Duodenal mucosa (tissue), 2 donors: ENCODE results near the gene ARMC12.
A peak's percentile ranks its signal among the peaks of the same experiment; 100 is the strongest.
"Not testable (repeated sequence)": the region's sequence is repeated elsewhere in the genome, so short reads cannot be mapped to it uniquely, and the experiment has no call there.

Source experiments
- H3K27ac ChIP-seq: one replicate; pipeline ENCODE4 v1.7.0; 2013; ENCODE audit warnings: low read depth, low read length
- H3K27me3 ChIP-seq, 2 donors: one replicate each; pipeline ENCODE4 v1.7.0; 2013; ENCODE audit warnings: low read length in 2 of 2, control low read depth in 1 of 2; ENCODE audit not compliant: insufficient read depth in 2 of 2, control insufficient read depth in 1 of 2
- H3K36me3 ChIP-seq, 2 donors: one replicate each; pipeline ENCODE4 v1.7.0; 2013; ENCODE audit warnings: low read length in 2 of 2, control low read depth in 1 of 2; ENCODE audit not compliant: insufficient read depth in 2 of 2, control insufficient read depth in 1 of 2
- H3K4me1 ChIP-seq, 2 donors: one replicate each; pipeline ENCODE4 v1.7.0; 2013; ENCODE audit warnings: low read length in 2 of 2, control low read depth in 1 of 2; ENCODE audit not compliant: insufficient read depth in 2 of 2, control insufficient read depth in 1 of 2
- H3K4me3 ChIP-seq, 2 donors: one replicate each; pipeline ENCODE4 v1.7.0; 2013; ENCODE audit warnings: low read length in 2 of 2, low read depth in 1 of 2
- H3K9ac ChIP-seq, 2 donors: one replicate each; pipeline ENCODE4 v1.7.0; 2013; ENCODE audit warnings: low read length in 2 of 2, low read depth in 1 of 2
- H3K9me3 ChIP-seq, 2 donors: one replicate each; pipeline ENCODE4 v1.7.0; 2013; ENCODE audit warnings: low read length in 2 of 2, control low read depth in 1 of 2; ENCODE audit not compliant: control insufficient read depth in 1 of 2

Gene ARMC12

DNA sequence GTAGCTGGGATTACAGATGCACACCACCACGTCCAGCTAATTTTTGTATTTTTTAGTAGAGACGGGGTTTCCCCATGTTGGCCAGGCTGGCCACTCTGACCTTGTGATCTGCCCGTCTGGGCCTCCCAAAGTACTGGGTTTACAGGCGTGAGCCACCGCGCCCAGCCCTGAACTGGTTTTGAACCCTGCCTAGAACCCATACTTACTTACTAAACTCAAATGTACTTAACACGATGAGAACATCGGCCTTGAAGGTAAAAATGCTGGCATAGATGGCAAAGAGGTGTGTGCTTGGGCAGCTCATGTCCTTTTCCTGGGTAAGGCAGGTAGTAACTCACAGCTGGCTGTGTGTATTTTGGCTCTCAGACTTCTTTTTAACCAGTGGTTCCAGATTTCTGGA is 3.2 kb upstream of the ARMC12 start:
- H3K27me3 ChIP-seq: no peaks in the 10 kb centered on the region
- H3K27ac ChIP-seq: peak overlapping the region; percentile 5
- H3K4me3 ChIP-seq: no peak overlapping the region
- peaks cover 34 to 44% of the 10 kb centered on the region in 2 donors for H3K4me1 ChIP-seq
- no peaks in the 10 kb centered on the region for H3K9me3 ChIP-seq
- no peak overlapping the region for H3K9ac ChIP-seq
- no peaks in the 10 kb centered on the region for H3K36me3 ChIP-seq

DNA sequence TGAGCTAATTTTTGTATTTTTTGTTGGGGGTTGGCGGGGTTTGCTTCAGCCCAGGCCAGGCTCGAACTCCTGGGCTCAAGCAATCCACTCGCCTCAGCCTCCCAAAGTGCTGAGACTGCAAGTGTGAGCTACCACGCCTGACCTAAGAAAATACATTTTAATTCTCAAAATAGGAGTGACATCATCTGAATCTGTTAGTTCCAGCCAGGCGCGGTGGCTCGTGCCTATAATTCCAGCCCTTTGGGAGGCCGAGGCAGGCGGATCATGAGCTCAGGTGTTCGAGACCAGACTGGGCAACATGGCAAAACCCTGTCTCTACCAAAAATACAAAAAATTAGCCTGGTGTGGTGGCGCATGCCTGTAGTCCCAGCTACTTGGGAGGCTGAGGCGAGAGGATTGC is 2.5 kb upstream of the ARMC12 start:
- not testable (repeated sequence) for H3K9ac ChIP-seq, H3K9me3 ChIP-seq, H3K36me3 ChIP-seq, H3K27me3 ChIP-seq, H3K27ac ChIP-seq, H3K4me3 ChIP-seq
- H3K4me1 ChIP-seq: peaks cover 27 to 37% of the 10 kb centered on the region in 2 donors

DNA sequence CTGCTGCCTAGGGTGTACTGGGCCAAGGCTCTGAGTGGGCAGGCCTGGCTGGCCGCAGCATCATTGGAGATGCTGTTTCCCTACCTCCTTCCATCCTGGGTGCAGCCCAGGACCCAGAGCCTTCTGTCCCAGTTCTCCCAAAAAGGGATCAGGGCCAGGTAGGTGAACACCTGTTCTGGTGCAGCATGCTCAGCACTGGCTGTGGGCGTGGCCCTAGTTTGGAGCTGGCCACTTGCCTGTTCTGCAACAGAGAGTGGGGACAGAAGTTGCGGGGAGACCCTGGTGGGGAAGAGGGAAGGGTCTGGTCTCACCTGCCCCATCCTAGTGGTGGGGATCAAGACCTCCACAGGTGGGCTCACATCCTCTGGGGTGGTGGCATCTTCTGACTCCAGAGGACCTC is 1.4 kb upstream of the ARMC12 start:
- no peaks in the 10 kb centered on the region for H3K27me3 ChIP-seq
- no peaks in the 10 kb centered on the region for H3K36me3 ChIP-seq
- H3K9ac ChIP-seq: peak overlapping the region in 1 of 2 donors; percentile 19
- H3K27ac ChIP-seq: no peak overlapping the region
- no peaks in the 10 kb centered on the region for H3K9me3 ChIP-seq
- H3K4me3 ChIP-seq: no peak overlapping the region
- peaks cover 29 to 39% of the 10 kb centered on the region in 2 donors for H3K4me1 ChIP-seq

DNA sequence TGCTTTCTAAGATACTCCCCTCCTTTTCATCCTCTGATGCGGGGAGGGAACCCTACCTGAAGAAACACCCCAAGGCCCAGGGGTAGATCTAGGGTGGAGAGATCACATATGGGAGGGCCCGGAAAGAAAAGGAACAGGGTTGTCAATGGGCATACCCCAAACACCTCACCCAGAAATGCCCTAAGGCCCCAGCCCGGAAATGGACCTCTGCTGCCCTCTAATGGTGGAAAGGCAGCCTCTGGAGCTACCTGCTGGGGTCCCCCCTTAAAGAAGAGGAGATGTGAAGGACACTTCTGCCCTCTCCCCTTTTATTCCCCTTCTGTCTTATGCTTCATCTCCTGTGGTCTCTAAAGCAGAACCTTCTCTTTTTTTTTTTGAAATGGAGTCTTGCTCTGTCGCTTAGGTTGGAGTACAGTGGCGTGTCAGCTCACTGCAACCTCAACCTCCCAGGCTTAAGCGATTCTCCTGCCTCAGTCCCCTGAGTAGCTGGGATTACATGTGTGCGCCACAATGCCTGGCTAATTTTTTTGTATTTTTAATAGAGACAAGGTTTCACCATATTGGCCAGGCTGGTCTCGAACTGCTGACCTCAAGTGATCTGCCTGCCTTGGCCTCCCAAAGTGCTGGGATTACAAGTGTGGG is 458 bp upstream of the ARMC12 start:
- no peak overlapping the region for H3K4me3 ChIP-seq
- H3K9ac ChIP-seq: peak overlapping the region in 1 of 2 donors; percentile 8
- H3K27me3 ChIP-seq: no peaks in the 10 kb centered on the region
- peaks cover 23 to 34% of the 10 kb centered on the region in 2 donors for H3K4me1 ChIP-seq
- H3K27ac ChIP-seq: no peak overlapping the region
- no peaks in the 10 kb centered on the region for H3K36me3 ChIP-seq
- H3K9me3 ChIP-seq: no peaks in the 10 kb centered on the region

DNA sequence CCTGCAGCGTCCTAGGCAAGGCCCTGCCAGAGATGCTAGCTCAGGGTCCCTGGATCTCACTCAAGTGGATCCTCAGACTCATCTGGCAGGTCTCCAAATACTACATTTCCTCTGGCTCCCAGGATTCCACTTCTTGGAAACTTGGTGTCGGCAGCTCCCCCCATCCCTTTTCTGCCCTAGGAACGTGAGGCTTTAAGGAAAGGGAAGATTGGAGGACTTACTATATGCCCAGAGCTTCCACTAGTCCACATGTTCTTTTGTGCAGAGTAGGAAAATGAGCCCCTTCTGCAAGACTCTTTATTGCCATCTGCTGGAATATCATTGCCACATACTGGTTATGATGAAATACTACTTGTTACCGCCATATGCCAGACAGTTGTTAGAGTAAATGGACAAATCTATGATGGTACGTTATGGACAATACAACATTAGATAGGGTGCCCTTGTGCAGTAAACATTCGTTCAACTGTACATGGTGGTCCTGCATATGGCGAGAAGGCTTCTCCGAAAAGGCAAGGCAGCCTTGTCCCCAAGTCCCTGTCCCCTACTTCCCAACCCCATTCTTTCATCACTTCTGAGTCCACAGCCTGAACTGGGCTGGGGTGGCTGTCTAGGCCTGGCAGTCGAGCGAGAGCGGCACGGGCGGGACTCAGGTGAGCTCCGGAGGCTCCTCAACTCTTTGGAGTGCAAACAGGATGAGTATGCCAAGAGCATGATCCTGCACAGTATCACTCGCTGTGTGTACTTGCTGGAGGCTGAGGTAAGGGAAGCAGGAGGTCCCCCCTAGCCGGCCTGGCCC is 780 bp downstream of the ARMC12 start:
- Histone ChIP-seq H3K4me1 (peaks cover 18 to 30% of the 10 kb centered on the region in 2 donors), H3K9me3 (no peaks in the 10 kb centered on the region), H3K27ac (no peak overlapping the region), H3K4me3 (no peak overlapping the region), H3K36me3 (no peaks in the 10 kb centered on the region), H3K27me3 (no peaks in the 10 kb centered on the region), H3K9ac (no peak overlapping the region)

DNA sequence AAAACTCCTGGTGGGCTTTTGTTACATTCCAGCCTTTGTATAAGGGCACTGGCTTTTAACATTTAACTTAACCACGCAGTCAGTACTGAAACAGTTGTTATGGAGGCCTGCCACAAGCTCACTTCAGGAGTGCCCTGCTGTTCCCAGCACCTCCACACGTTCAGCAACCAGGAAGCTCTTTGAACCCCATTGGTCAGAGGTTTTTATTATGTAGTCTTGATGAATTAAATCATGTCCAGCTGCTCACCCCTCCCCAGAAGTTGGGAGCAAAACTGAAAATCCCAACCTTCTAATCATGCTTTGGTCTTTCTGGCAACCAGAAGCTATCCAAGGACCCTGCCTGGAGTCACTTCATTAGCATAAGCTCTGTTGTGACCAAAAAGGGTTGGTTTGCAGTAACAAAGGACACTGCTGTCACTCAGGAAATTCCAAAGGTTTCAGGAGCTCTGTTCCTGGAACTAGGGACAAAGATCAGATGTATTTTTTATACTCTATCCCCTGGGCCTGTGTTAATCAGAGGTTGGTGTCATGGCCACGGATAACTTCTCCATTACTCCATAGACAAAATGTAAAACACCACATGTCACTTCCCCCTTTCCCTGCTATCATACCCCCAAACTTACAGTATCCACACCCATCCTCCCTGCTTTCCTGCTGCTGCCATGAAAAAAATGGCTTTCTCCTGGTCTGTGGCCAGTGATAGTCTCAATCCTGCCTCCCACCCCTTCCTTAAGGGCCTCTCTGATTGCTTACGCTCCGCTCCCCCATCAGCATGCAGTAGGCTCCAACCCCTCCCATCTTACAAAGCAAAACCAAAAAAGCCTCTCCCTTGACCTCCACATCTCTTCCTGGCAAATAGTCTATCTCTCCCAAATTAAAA is 3.1 kb downstream of the ARMC12 start:
- Histone ChIP-seq H3K27ac (peak overlapping the region; percentile 3), H3K36me3 (no peaks in the 10 kb centered on the region), H3K4me1 (peaks cover 14 to 23% of the 10 kb centered on the region in 2 donors), H3K9ac (peak overlapping the region in 1 of 2 donors; percentile 0), H3K4me3 (no peak overlapping the region), H3K9me3 (no peaks in the 10 kb centered on the region), H3K27me3 (no peaks in the 10 kb centered on the region)

DNA sequence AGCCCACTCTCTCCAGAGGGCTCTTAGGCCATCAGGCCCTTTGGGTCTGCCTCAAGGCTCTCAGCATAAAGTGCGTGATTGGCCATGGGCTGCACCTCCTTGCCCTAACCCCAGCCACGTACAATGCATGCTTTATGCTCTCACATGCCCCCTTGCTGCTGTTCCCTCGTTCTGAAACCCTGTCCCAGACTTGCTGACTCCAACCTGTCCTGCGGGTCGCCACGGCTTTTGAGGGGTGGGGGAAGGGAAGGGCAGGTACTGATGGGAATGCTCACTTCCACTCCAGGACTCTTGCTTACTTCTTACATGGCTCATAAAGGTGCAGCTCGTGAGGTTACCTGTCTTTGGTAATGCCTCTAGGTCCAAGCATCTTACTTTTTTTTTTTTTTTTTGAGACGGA is 6.0 kb downstream of the ARMC12 start:
- H3K36me3 ChIP-seq: no peaks in the 10 kb centered on the region
- no peaks in the 10 kb centered on the region for H3K27me3 ChIP-seq
- H3K9ac ChIP-seq: no peak overlapping the region
- no peaks in the 10 kb centered on the region for H3K9me3 ChIP-seq
- H3K4me3 ChIP-seq: no peak overlapping the region
- peaks cover 10 to 15% of the 10 kb centered on the region in 2 donors for H3K4me1 ChIP-seq
- H3K27ac ChIP-seq: no peak overlapping the region

DNA sequence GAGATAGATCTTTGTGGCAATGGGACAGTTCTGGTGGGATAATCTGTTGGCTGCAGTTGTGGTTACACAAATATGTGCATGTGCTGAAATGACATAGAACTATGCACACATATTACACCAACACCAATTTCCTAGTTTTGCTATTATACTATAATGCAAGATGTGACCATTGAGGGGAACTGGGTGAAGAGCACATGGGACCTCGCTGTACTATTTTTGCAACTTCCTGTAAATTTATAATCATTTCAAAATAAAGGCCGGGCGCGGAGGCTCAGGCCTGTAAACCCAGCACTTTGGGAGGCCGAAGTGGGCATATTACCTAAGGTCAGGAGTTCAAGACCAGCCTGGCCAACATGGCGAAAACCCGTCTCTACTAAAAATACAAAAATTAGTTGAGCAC is 8.7 kb downstream of the ARMC12 start:
- Histone ChIP-seq H3K27ac (no peak overlapping the region), H3K9ac (no peak overlapping the region)

DNA sequence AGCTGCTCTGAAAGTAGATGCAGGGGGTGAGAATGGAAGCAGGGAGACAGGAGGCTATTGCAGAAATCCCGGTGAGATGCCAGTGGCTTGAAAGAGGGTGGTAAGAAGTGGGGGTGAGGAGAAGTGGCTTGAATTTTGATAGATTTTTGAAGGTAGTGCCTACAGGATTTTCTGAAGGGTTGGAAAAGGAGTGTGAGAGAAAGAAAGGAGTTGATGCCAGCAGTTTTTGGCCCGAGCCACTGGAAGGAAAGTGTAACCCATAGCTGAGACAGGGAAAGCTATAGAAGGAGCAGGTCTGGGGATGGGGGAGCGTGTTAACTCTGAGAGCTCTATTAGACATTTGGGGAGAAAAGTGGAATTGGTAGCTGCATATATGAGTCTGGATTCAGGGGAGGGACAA is 9.7 kb downstream of the ARMC12 start:
- H3K9me3 ChIP-seq: no peaks in the 10 kb centered on the region

More for the DNA sequence above, 8.7 kb downstream of the ARMC12 start:
- H3K4me1 ChIP-seq: peaks cover 2% of the 10 kb centered on the region in 2 donors
- H3K9me3 ChIP-seq: no peaks in the 10 kb centered on the region
- H3K36me3 ChIP-seq: no peaks in the 10 kb centered on the region
- no peaks in the 10 kb centered on the region for H3K27me3 ChIP-seq
- H3K4me3 ChIP-seq: no peak overlapping the region

DNA sequence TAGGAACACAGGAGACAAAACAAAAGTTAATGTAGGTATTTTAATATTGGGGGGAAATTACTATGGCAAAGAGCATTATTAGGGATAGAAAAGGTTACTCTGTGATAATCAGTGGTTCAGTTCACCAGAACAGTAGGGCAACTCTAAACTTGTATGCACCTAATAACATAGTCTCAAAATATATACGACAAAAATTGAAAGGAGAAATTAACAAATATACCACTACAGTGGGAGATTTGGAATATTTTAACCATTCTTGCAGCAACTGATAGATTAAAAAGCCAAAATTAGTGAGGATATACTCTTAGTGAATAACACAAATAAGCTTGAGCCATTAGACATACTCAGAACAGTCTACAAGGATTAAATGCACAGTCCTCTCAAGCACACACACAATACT is 11.0 kb downstream of the ARMC12 start:
- no peaks in the 10 kb centered on the region for H3K9me3 ChIP-seq
- H3K4me3 ChIP-seq: no peak overlapping the region
- H3K36me3 ChIP-seq: no peaks in the 10 kb centered on the region
- no peaks in the 10 kb centered on the region for H3K27me3 ChIP-seq
- no peak overlapping the region for H3K27ac ChIP-seq
- no peak overlapping the region for H3K9ac ChIP-seq
- no peaks in the 10 kb centered on the region for H3K4me1 ChIP-seq

More for the DNA sequence above, 9.7 kb downstream of the ARMC12 start:
- Histone ChIP-seq H3K9ac (no peak overlapping the region), H3K27ac (no peak overlapping the region), H3K4me1 (no peaks in the 10 kb centered on the region), H3K36me3 (no peaks in the 10 kb centered on the region), H3K4me3 (no peak overlapping the region), H3K27me3 (no peaks in the 10 kb centered on the region)
